Measurements from ENCODE around the gene ZSCAN2. TPM values are rescaled to one million over a fixed set of nuclear protein-coding genes. Genes with fewer than 3 reads are reported as not detected.
"Not testable (repeated sequence)": the region's sequence is repeated elsewhere in the genome, so short reads cannot be mapped to it uniquely, and the experiment has no call there.

The ZSCAN2 gene
- total RNA-seq, 5 donors from 2014 or later (not counting 1 experiment from before 2014, with no cell fraction given): 7.6 to 15.5 (median 12.5) TPM

DNA sequence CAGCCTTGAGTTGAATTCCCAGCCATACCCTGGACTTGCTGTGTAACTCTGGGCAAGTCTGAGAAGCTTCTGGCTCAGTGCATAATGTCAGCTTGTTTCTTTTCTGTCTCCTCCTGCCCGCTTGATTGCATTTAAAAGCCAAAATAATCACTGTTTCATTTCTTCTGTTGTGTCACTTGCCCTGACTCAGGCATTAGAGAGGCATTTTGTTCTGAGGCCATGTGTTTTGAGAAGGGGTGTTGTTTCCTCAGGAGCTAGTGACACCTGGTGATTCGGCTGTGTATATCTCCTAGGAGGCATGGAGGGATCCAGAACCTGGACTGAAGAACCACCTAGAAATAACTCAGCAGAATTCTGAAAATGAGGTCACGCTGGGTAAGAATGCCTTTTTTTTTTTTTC, 37.3 kb downstream of the ZSCAN2 start:
- no peak for ATAC-seq (replicated peaks in 1 of 4)
- Mint-ChIP-seq H3K36me3 (peaks cover 32% of the 10 kb centered on the region), H3K27ac (peak overlapping the region; percentile 82), H3K4me1 (peaks cover 28 to 33% (median 31%) of the 10 kb centered on the region in 3 donors), H3K4me3 (no peak overlapping the region), H3K27me3 (no peaks in the 10 kb centered on the region), H3K9me3 (no peaks in the 10 kb centered on the region)
- no CpG with 5 or more reads among the region's 3 CpGs for WGBS (ENCODE audit: insufficient coverage)
- peak in 1 of 35 experiments; percentile 41 for DNase-seq
- Histone ChIP-seq H3K36me3 (ENCODE audit: control insufficient read depth in 2 of 2, extremely low read depth in 1 of 2, insufficient read depth in 1 of 2, low read length in 1 of 2) (peaks cover 10 to 50% of the 10 kb centered on the region in 2 donors), H3K9me3 (no peaks in the 10 kb centered on the region), H3K27me3 (replicated peaks in 1 of 2; ENCODE audit: control insufficient read depth in 2 of 2, extremely low read depth in 1 of 2, insufficient read depth in 2 of 2, low read length in 1 of 2) (no peaks in the 10 kb centered on the region), H3K27ac (ENCODE audit: low read length) (no peak overlapping the region), H3K4me3 (ENCODE audit: control insufficient read depth in 1 of 2, extremely low read depth in 1 of 2, low read length in 1 of 2) (no peak overlapping the region), H3K4me1 (ENCODE audit: control insufficient read depth in 1 of 2, extremely low read depth in 1 of 2, insufficient read depth in 2 of 2, low read length in 2 of 2) (peaks cover 13 to 16% of the 10 kb centered on the region in 2 experiments)
- ChIA-PET CTCF (interaction anchor here in 1 of 2 donors (0.7 to 1.0 kb wide), 2 partner anchors 14 to 83 kb away, joined by 3 to 4 read pairs; no protein-coding TSS in a partner anchor), POLR2A (interaction anchor here (0.6 to 1.3 kb wide), 2 partner anchors 14 to 97 kb away, joined by 3 read pairs; no protein-coding TSS in a partner anchor)

DNA sequence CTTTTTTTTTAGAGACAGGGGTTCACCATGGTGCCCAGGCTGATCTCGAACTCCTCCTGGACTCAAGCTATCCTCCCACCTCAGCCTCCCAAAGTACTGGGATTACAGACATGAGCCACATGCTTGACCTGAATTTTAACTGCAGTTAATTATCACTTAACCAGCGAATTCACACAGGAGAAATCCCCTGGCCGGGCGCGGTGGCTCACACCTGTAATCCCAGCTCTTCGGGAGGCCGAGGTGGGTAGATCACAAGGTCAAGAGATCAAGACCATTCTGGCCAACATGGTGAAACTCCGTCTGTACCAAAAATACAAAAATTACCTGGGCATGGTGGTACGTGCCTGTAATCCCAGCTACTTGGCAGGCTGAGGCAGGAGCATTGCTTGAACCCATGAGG, 41.1 kb downstream of the ZSCAN2 start:
- H3K27me3 ChIP-seq (replicated peaks in 1 of 2; ENCODE audit: control insufficient read depth in 2 of 2, extremely low read depth in 1 of 2, insufficient read depth in 2 of 2, low read length in 1 of 2); H3K27ac ChIP-seq (ENCODE audit: low read length); H3K9me3 ChIP-seq; CTCF ChIA-PET; H3K4me1 Mint-ChIP-seq; H3K4me1 ChIP-seq (ENCODE audit: control insufficient read depth in 1 of 2, extremely low read depth in 1 of 2, insufficient read depth in 2 of 2, low read length in 2 of 2); H3K4me3 Mint-ChIP-seq; ATAC-seq (replicated peaks in 1 of 4); H3K9me3 Mint-ChIP-seq; H3K4me3 ChIP-seq (ENCODE audit: control insufficient read depth in 1 of 2, extremely low read depth in 1 of 2, low read length in 1 of 2); H3K27me3 Mint-ChIP-seq; DNase-seq: not testable (repeated sequence)
- Mint-ChIP-seq H3K36me3 (peaks cover 43% of the 10 kb centered on the region), H3K27ac (peak overlapping the region in 1 of 2 donors; percentile 11)
- POLR2A ChIA-PET: interaction anchor here in 1 of 2 donors (0.6 kb wide), 1 partner anchor 17 kb away, joined by 3 read pairs; no protein-coding TSS in a partner anchor
- peaks cover 23 to 79% of the 10 kb centered on the region in 2 donors for H3K36me3 ChIP-seq (ENCODE audit: control insufficient read depth in 2 of 2, extremely low read depth in 1 of 2, insufficient read depth in 1 of 2, low read length in 1 of 2)
- WGBS (ENCODE audit: insufficient coverage): 99% methylated on average over 7 of the region's 9 CpGs

DNA sequence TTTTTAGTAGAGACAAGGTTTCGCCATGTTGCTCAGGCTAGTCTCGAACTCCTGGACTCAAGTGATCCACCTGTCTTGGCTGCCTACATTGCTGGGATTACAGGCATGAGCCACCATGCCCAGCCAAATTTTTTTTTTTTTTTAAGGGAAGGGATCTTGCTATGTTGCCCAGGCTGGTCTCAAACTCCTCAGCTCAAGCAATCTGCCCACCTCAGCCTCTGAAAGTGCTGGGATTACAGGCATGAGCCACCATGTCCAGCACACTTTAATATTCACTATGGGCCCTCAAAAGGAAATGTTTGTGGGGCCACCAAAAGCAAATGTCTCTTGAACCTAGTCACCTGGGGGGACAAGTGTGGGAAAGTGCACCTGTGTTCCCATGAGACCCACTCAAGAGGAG, 41.8 kb downstream of the ZSCAN2 start:
- H3K9me3 Mint-ChIP-seq; H3K27ac ChIP-seq (ENCODE audit: low read length); ATAC-seq (replicated peaks in 1 of 4); DNase-seq; H3K4me3 Mint-ChIP-seq; H3K9me3 ChIP-seq; H3K4me1 ChIP-seq (ENCODE audit: control insufficient read depth in 1 of 2, extremely low read depth in 1 of 2, insufficient read depth in 2 of 2, low read length in 2 of 2); H3K4me3 ChIP-seq (ENCODE audit: control insufficient read depth in 1 of 2, extremely low read depth in 1 of 2, low read length in 1 of 2); H3K4me1 Mint-ChIP-seq; H3K27me3 ChIP-seq (replicated peaks in 1 of 2; ENCODE audit: control insufficient read depth in 2 of 2, extremely low read depth in 1 of 2, insufficient read depth in 2 of 2, low read length in 1 of 2); H3K27me3 Mint-ChIP-seq; CTCF ChIA-PET; POLR2A ChIA-PET: not testable (repeated sequence)
- Mint-ChIP-seq H3K36me3 (peaks cover 44% of the 10 kb centered on the region), H3K27ac (peak overlapping the region in 1 of 2 donors; percentile 11)
- WGBS (ENCODE audit: insufficient coverage): 0% methylated on average over 1 of the region's 2 CpGs
- peaks cover 24 to 81% of the 10 kb centered on the region in 2 donors for H3K36me3 ChIP-seq (ENCODE audit: control insufficient read depth in 2 of 2, extremely low read depth in 1 of 2, insufficient read depth in 1 of 2, low read length in 1 of 2)

DNA sequence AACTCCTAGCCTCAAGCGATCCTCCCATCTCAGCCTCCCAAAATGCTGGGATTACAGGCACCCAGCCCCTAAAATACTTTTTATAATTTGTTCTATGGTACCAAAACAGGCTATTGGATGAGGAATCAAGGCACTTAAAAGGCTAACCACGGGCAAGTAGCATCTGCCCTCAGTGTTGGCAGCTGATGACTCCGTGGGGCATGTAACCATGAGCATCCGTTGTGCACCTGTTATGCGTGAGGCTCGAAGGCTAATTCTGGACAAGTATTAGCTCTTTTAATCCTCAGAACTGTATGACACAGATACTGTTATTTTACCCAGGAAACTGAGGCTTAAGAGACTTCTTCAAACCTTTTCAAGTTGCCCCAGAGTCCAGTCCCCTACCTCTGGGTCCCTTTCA, 43.0 kb downstream of the ZSCAN2 start:
- 88% methylated on average over 5 of the region's 6 CpGs for WGBS (ENCODE audit: insufficient coverage)
- Mint-ChIP-seq H3K27me3 (no peaks in the 10 kb centered on the region), H3K27ac (no peak overlapping the region), H3K9me3 (no peaks in the 10 kb centered on the region), H3K4me1 (peaks cover 0 to 9% (median 8%) of the 10 kb centered on the region in 3 donors), H3K4me3 (no peak overlapping the region), H3K36me3 (peaks cover 50% of the 10 kb centered on the region)
- no peak overlapping the region for H3K4me3 ChIP-seq (ENCODE audit: control insufficient read depth in 1 of 2, extremely low read depth in 1 of 2, low read length in 1 of 2)
- peaks cover 24 to 84% of the 10 kb centered on the region in 2 donors for H3K36me3 ChIP-seq (ENCODE audit: control insufficient read depth in 2 of 2, extremely low read depth in 1 of 2, insufficient read depth in 1 of 2, low read length in 1 of 2)
- no peak for ATAC-seq (replicated peaks in 1 of 4)
- no peaks in the 10 kb centered on the region for H3K4me1 ChIP-seq (ENCODE audit: control insufficient read depth in 1 of 2, extremely low read depth in 1 of 2, insufficient read depth in 2 of 2, low read length in 2 of 2)
- no peaks in the 10 kb centered on the region for H3K27me3 ChIP-seq (replicated peaks in 1 of 2; ENCODE audit: control insufficient read depth in 2 of 2, extremely low read depth in 1 of 2, insufficient read depth in 2 of 2, low read length in 1 of 2)
- DNase-seq: no peak
- POLR2A ChIA-PET: interaction anchor here in 1 of 2 donors (0.7 kb wide), 1 partner anchor 131 kb away, joined by 7 read pairs; no protein-coding TSS in a partner anchor
- CTCF ChIA-PET: interaction anchor here in 1 of 2 donors (0.7 kb wide), 1 partner anchor 399 kb away, joined by 3 read pairs; no protein-coding TSS in a partner anchor
- no peak overlapping the region for H3K27ac ChIP-seq (ENCODE audit: low read length)
- no peaks in the 10 kb centered on the region for H3K9me3 ChIP-seq

DNA sequence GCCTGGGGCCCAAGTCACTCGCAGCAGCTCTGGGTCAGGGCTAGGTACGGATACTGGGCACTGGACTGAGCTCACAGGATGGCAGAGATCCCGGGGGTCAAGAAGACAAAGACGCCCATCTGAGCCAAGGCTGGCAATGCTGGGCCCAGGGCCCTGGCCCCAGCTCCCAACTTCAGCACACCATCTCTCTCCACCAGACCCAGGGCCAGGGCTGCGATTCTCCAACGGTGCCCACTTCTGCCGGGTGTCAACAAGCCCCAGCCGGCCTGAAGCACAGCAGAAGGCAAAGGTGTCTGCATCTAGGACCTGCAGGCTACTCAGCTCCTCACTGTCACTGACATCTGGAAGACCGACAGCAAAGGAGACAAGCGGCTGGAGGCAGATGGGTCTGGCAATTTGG, 44.7 kb downstream of the ZSCAN2 start:
- DNase-seq (no peak), ATAC-seq (replicated peaks in 1 of 4) (no peak)
- Mint-ChIP-seq H3K9me3 (no peaks in the 10 kb centered on the region), H3K4me1 (peaks cover 3 to 14% (median 11%) of the 10 kb centered on the region in 3 donors), H3K27me3 (no peaks in the 10 kb centered on the region), H3K4me3 (no peak overlapping the region), H3K27ac (no peak overlapping the region), H3K36me3 (peaks cover 42% of the 10 kb centered on the region)
- WGBS (ENCODE audit: insufficient coverage): 99% methylated on average over 8 of the region's 10 CpGs
- no peaks in the 10 kb centered on the region for H3K4me1 ChIP-seq (ENCODE audit: control insufficient read depth in 1 of 2, extremely low read depth in 1 of 2, insufficient read depth in 2 of 2, low read length in 2 of 2)
- no peak overlapping the region for H3K27ac ChIP-seq (ENCODE audit: low read length)
- ChIA-PET CTCF (interaction anchor here (0.6 to 0.7 kb wide), 2 partner anchors 11 to 59 kb away, joined by 4 to 10 read pairs; no protein-coding TSS in a partner anchor), POLR2A (interaction anchor here in 1 of 2 donors (0.6 kb wide), 1 partner anchor 10 kb away, joined by 4 read pairs; no protein-coding TSS in a partner anchor)
- H3K36me3 ChIP-seq (ENCODE audit: control insufficient read depth in 2 of 2, extremely low read depth in 1 of 2, insufficient read depth in 1 of 2, low read length in 1 of 2): peaks cover 16 to 80% of the 10 kb centered on the region in 2 donors
- H3K4me3 ChIP-seq (ENCODE audit: control insufficient read depth in 1 of 2, extremely low read depth in 1 of 2, low read length in 1 of 2): no peak overlapping the region
- no peaks in the 10 kb centered on the region for H3K9me3 ChIP-seq
- no peaks in the 10 kb centered on the region for H3K27me3 ChIP-seq (replicated peaks in 1 of 2; ENCODE audit: control insufficient read depth in 2 of 2, extremely low read depth in 1 of 2, insufficient read depth in 2 of 2, low read length in 1 of 2)

DNA sequence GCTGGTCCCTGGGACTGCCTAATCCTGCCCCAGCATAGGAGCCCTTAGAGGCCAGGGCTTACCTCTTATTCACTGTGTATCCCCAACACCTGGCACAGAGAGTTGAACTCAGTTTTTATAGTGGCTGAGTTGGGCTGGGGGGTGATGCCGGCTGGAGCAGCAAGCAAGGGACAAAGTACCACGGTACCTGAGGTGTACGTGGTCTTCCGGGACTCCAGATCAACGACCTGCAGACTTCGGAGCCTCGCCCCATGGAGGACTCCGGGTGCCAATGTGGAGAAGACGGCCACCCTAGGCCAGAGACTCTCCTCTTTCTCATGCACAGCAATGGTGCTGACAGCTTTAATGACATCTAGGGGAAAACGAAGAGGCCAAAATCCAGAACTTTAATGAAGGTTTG, 45.2 kb downstream of the ZSCAN2 start:
- Mint-ChIP-seq H3K27ac (no peak overlapping the region), H3K4me3 (no peak overlapping the region), H3K4me1 (peaks cover 3 to 14% (median 9%) of the 10 kb centered on the region in 3 donors), H3K27me3 (no peaks in the 10 kb centered on the region), H3K36me3 (peaks cover 39% of the 10 kb centered on the region), H3K9me3 (no peaks in the 10 kb centered on the region)
- Histone ChIP-seq H3K4me1 (ENCODE audit: control insufficient read depth in 1 of 2, extremely low read depth in 1 of 2, insufficient read depth in 2 of 2, low read length in 2 of 2) (no peaks in the 10 kb centered on the region), H3K9me3 (no peaks in the 10 kb centered on the region), H3K27ac (ENCODE audit: low read length) (no peak overlapping the region), H3K27me3 (replicated peaks in 1 of 2; ENCODE audit: control insufficient read depth in 2 of 2, extremely low read depth in 1 of 2, insufficient read depth in 2 of 2, low read length in 1 of 2) (no peaks in the 10 kb centered on the region), H3K36me3 (ENCODE audit: control insufficient read depth in 2 of 2, extremely low read depth in 1 of 2, insufficient read depth in 1 of 2, low read length in 1 of 2) (peaks cover 20 to 84% of the 10 kb centered on the region in 2 donors), H3K4me3 (ENCODE audit: control insufficient read depth in 1 of 2, extremely low read depth in 1 of 2, low read length in 1 of 2) (no peak overlapping the region)
- DNase-seq: no peak
- ATAC-seq (replicated peaks in 1 of 4): peak in 1 of 4 experiments; percentile 33
- 98% methylated on average over 6 of the region's 10 CpGs for WGBS (ENCODE audit: insufficient coverage)
- ChIA-PET CTCF (no interaction called here), POLR2A (no interaction called here)

Measured in T-cell (primary cell).